Pancreas (tissue), 10 donors: ENCODE results near the gene UTP11. TPM values are rescaled to one million over a fixed set of nuclear protein-coding genes. Genes with fewer than 3 reads are reported as not detected.

Source experiments
- ATAC-seq, 4 donors: fragments of 200-7000 bp; cut with Tn5 transposase; one replicate each; pipeline versions ENCODE4 v1.8.0 to v1.9.1; 2020; ENCODE audit warnings: mild to moderate bottlenecking in 4 of 4, moderate library complexity in 4 of 4
- DNase-seq, 6 donors: peaks; one replicate each; pipeline ENCODE4 v3.0.0-alpha.2; 2020
- FAIRE-seq: peaks from 2 replicates; lab custom pipeline; 2012; peaks lifted over from hg19 to GRCh38; lab: Jason Lieb, UNC
- H3K27ac ChIP-seq, 4 donors: fragments of 200-600 bp; sonication (generic); 1 replicate in 3 of 4; 2 replicates in 1 of 4; pipeline versions ENCODE4 v1.5.0 to v1.8.0; 2020
- H3K27me3 ChIP-seq, 4 donors: fragments of 200-600 bp; one replicate each; pipeline ENCODE4 v1.8.0; 2021
- H3K36me3 ChIP-seq, 3 donors: fragments of 200-600 bp; sonication (generic) in 1 of 3; one replicate each; pipeline versions ENCODE4 v1.5.0 to v1.8.0; 2020 to 2021
- H3K4me1 ChIP-seq, 3 donors: fragments of 200-600 bp; one replicate each; pipeline ENCODE4 v1.8.0; 2021
- H3K4me3 ChIP-seq, 4 donors: fragments of 200-600 bp; sonication (generic) in 2 of 4; one replicate each; pipeline versions ENCODE4 v1.5.0 to v1.8.0; 2020 to 2021
- H3K9me3 ChIP-seq, 4 donors: fragments of 200-600 bp; one replicate each; pipeline ENCODE4 v1.8.0; 2021
- WGBS, 2 donors: extraction: QIAGEN DNeasy Blood & Tissue Kit; methylation state at CpG; one replicate each; pipeline ENCODE4 v1.1.7; 2013; 5-methylcytosine and 5-hydroxymethylcytosine counted together
- intact Hi-C, 3 donors: fragments of 100-400 bp; cut with DNase I; formaldehyde crosslinking; loops; one replicate each; pipeline versions ENCODE4 v1.11.1 to v1.14.2; 2022
- polyA plus RNA-seq, 2 donors: library from polyadenylated mRNA; stranded (reverse); fragments of 200-250 nt; gene quantifications; one replicate each; pipeline ENCODE4 v1.2.3, GENCODE V29; 2013
- total RNA-seq, 6 donors: library from RNA; stranded (reverse); fragmentation: NEBNext Ultra II Directional in 4 of 6; extraction: Animal tissue kit (Norgen Biotek cat#: 25700) in 4 of 6; gene quantifications; one replicate each; pipeline versions ENCODE4 v1.2.1 to v1.2.4, GENCODE V29; 2021 to 2023
- TF ChIP-seq, protein P1 (sequence below), 4 donors: fragments of 200-600 bp; sonication (generic) in 3 of 4; IDR thresholded peaks; one replicate each; pipeline versions ENCODE4 v1.5.0 to v1.8.0; 2021; ENCODE audit warnings: antibody characterized with exemption in 4 of 4
- donor health status: healthy with polysubstance abuse.
- donor health status: DM: no; HTN: no; CAD: no; lungs with moderate emphysema.
- donor health status: DM: no; HTN: no; CAD: no.
- donor health status: control.
- donor health status: control.
- donor health status: Bipolar disorder and iron deficiency.
- donor health status: DM: yes; HTN: yes; CAD: no.
- donor health status: DM: no; HTN: no; CAD: no.
- donor health status: DM: no; HTN: no; CAD: no.
- donor health status: DM: yes; HTN: yes; CAD: no.

The UTP11 gene
- total and polyA plus RNA-seq, 8 donors: 7.8 to 16.6 (median 14.7) TPM

DNA sequence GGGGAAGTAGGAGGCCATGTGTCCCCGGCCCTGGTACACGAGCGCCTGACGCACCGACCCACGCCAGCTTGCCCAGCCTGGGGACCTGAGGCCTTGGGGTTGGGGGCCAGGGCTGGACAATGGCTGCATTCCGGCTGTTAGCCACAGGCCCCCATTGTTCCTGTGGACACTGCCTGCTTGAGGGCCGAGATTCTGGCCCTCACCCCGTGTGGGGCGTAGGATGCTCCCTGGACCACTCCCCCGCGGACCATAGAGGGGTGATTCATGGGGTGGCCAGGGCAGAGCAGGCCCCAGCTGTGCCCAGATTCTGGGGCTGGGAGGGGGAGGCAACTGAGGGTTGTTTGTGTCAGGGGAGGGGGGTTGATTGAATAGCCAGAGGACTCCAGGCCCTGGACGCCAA is 22.3 kb downstream of the UTP11 start:
- DNase-seq (no peak), ATAC-seq (no peak), FAIRE-seq (no peak)
- TF ChIP-seq, protein P1, sequence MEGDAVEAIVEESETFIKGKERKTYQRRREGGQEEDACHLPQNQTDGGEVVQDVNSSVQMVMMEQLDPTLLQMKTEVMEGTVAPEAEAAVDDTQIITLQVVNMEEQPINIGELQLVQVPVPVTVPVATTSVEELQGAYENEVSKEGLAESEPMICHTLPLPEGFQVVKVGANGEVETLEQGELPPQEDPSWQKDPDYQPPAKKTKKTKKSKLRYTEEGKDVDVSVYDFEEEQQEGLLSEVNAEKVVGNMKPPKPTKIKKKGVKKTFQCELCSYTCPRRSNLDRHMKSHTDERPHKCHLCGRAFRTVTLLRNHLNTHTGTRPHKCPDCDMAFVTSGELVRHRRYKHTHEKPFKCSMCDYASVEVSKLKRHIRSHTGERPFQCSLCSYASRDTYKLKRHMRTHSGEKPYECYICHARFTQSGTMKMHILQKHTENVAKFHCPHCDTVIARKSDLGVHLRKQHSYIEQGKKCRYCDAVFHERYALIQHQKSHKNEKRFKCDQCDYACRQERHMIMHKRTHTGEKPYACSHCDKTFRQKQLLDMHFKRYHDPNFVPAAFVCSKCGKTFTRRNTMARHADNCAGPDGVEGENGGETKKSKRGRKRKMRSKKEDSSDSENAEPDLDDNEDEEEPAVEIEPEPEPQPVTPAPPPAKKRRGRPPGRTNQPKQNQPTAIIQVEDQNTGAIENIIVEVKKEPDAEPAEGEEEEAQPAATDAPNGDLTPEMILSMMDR (IDR thresholded peaks at IDR 0.05): no peak
- H3K9me3 ChIP-seq: no peaks in the 10 kb centered on the region
- H3K27me3 ChIP-seq: no peaks in the 10 kb centered on the region
- H3K4me3 ChIP-seq: no peak overlapping the region
- no peak overlapping the region for H3K27ac ChIP-seq
- WGBS, 2 donors: 87 to 91% methylated on average over 13 of the region's 13 CpGs
- intact Hi-C loops: loop anchor here in 1 of 3 donors (10.0 kb wide), 1 partner anchor 790 kb away; no protein-coding TSS in a partner anchor
- no peaks in the 10 kb centered on the region for H3K36me3 ChIP-seq
- peaks cover 7 to 15% (median 13%) of the 10 kb centered on the region in 3 donors for H3K4me1 ChIP-seq

DNA sequence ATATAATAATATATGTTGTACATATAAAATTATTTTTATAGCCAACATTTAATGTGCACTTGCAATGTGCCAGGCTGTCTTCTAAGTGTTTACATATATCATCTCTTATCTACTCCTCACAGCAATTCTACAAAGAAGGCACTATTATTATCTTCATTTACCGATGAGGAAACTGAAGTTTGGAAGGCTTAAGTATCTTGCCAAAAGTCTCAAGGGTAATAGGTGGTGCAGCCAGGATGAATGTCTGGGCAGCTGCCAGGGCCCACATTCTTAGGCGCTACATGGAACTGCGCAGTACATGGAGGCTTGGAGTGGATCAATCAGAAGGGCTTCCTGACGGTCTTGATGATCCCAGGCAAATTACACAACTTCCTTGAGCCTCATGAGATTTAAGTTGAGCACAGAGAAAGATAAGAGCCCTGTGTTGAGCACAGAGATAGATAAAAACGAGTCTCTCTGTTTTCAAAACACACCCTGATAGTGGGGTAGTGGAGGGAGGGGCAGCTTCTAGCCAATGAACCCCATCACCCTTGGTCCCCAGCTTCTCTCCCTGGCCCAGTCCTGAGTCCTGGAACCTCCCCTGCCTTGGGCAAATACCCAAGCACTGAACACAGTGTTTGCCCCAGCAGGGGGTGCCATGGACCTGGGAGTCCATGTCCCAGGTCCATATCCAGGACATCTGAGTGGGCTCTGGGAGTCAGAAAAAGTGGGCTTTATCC is 24.8 kb downstream of the UTP11 start:
- ATAC-seq: peak in 3 of 4 donors; percentile 46 to 56 (median 50)
- Histone ChIP-seq H3K36me3 (no peaks in the 10 kb centered on the region), H3K27ac (no peak overlapping the region), H3K9me3 (no peaks in the 10 kb centered on the region), H3K4me3 (no peak overlapping the region), H3K4me1 (no peaks in the 10 kb centered on the region), H3K27me3 (peaks cover 0 to 8% (median 3%) of the 10 kb centered on the region in 4 donors)
- 53 to 60% methylated on average over 5 of the region's 5 CpGs for WGBS, 2 donors
- FAIRE-seq: no peak
- TF ChIP-seq, protein P1 (IDR thresholded peaks at IDR 0.05): no peak
- intact Hi-C loops: loop anchor here in 1 of 3 donors (10.0 kb wide), 1 partner anchor 787 kb away; no protein-coding TSS in a partner anchor
- no peak for DNase-seq

DNA sequence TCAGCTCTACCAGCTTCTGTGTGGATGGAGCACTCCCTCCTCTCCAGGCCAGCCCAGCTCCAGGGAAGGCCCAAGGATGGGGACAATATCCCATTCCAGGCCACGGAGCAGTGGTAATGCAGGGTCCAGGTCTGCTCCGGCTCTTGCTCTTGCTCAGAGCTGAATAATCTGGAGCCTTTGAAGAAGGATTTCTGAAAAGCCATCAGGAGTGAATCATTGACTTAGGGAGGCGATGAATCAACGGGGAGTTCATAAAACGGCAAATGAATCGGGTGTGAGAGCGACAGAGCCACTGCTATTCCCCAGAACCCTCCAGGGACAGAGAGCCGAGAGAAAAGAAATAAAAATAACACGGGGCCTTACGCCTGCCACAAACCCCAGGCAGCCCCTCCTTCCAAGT is 26.3 kb downstream of the UTP11 start:
- ATAC-seq (no peak), FAIRE-seq (no peak), DNase-seq (no peak)
- peaks cover 0 to 23% (median 4%) of the 10 kb centered on the region in 4 donors for H3K27me3 ChIP-seq
- H3K36me3 ChIP-seq: no peaks in the 10 kb centered on the region
- TF ChIP-seq, protein P1 (IDR thresholded peaks at IDR 0.05): no peak
- 53 to 55% methylated on average over 10 of the region's 10 CpGs for WGBS, 2 donors
- intact Hi-C loops: loop anchor here in 1 of 3 donors (10.0 kb wide), 1 partner anchor 786 kb away; no protein-coding TSS in a partner anchor
- no peak overlapping the region for H3K27ac ChIP-seq
- no peaks in the 10 kb centered on the region for H3K9me3 ChIP-seq
- no peak overlapping the region for H3K4me3 ChIP-seq
- no peaks in the 10 kb centered on the region for H3K4me1 ChIP-seq

DNA sequence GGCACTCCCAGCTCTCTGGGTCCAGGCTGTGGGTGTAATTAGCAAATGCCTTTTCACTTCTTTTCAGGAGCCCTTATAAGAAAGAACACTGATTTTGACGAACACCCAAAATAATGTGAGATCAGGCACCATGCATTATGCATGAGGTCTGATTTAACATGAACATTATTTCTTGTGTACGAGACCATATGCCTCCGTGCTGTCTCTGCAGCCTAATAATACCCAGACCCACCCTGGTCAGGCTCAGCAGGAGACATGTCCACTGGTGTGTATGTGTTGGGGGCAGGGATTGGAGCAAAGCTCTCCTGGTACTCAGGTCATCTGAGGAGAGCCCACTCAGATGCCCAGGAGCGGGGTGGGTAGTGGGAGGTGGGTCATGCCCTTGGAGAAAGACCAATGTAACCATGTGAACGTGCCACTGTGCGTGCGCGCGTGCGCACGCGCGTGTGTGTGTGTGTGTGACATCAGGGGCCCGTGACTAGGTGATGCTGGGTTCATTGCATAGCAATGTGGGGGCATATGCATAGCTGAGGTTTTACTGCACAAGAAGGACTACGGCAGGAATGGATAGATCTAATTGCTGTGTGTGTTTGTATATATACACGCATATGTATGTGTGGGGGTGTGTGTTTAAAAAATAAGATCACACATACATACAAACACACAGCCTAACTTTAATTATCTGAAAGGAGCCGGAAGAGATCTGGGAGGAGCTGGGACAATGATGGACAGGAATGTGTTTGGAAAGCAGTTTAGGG is 27.0 kb downstream of the UTP11 start:
- Histone ChIP-seq H3K4me3 (no peak overlapping the region), H3K27me3 (peaks cover 0 to 30% (median 9%) of the 10 kb centered on the region in 4 donors), H3K36me3 (no peaks in the 10 kb centered on the region), H3K4me1 (peaks cover 2 to 6% (median 4%) of the 10 kb centered on the region in 3 donors), H3K9me3 (no peaks in the 10 kb centered on the region), H3K27ac (no peak overlapping the region)
- intact Hi-C loops: loop anchor here in 1 of 3 donors (10.0 kb wide), 1 partner anchor 785 kb away; no protein-coding TSS in a partner anchor
- TF ChIP-seq, protein P1 (IDR thresholded peaks at IDR 0.05): no peak
- FAIRE-seq (no peak), ATAC-seq (no peak), DNase-seq (no peak)
- WGBS, 2 donors: 74 to 79% methylated on average over 17 of the region's 17 CpGs
